Naive thymus-derived CD4-positive, alpha-beta T cell (primary cell): ENCODE data around the gene SPNS3. TPM values are rescaled to one million over a fixed set of nuclear protein-coding genes. Genes with fewer than 3 reads are reported as not detected.

Experiments used
- ATAC-seq: fragments of 150-1000 bp; cut with Tn5 transposase; 2 replicates; pipeline ENCODE4 v1.10.0; 2021; ENCODE audit warnings: mild to moderate bottlenecking, moderate library complexity
- CTCF ChIA-PET: fragments of 350-600 bp; sonication (Branson Sonifier 250); formaldehyde crosslinking; loops from one replicate; lab custom pipeline; 2021; ENCODE audit warnings: antibody characterized with exemption; lab: Charles Lee
- POLR2A ChIA-PET: fragments of 350-600 bp; sonication (Branson Sonifier 250); formaldehyde crosslinking; loops from one replicate; lab custom pipeline; 2021; ENCODE audit warnings: antibody characterized with exemption, inconsistent platforms; lab: Charles Lee
- DNase-seq, 9 donors: peaks; one replicate each; pipeline versions ENCODE4 v3.0.0 to v3.0.0-alpha.2; 2020 to 2022; ENCODE audit warnings: mixed read lengths in 1 of 9
- H3K27ac ChIP-seq: one replicate; pipeline ENCODE4 v1.7.0; 2013; ENCODE audit warnings: mild to moderate bottlenecking, low read depth, low read length, moderate library complexity
- H3K27me3 ChIP-seq, 2 donors: one replicate each; pipeline ENCODE4 v1.7.0; 2013; ENCODE audit warnings: low read length in 2 of 2, mild to moderate bottlenecking in 2 of 2, moderate library complexity in 2 of 2; ENCODE audit not compliant: control insufficient read depth in 2 of 2, insufficient read depth in 2 of 2
- H3K36me3 ChIP-seq, 3 experiments: 1 replicate in 2 of 3; 2 replicates in 1 of 3; pipeline ENCODE4 v1.7.0; 2013; ENCODE audit warnings: low read length in 3 of 3, mild to moderate bottlenecking in 3 of 3, moderate library complexity in 1 of 3; ENCODE audit not compliant: insufficient read depth in 3 of 3, control insufficient read depth in 2 of 3
- H3K4me1 ChIP-seq, 2 donors: one replicate each; pipeline ENCODE4 v1.7.0; 2013; ENCODE audit warnings: low read length in 2 of 2, mild to moderate bottlenecking in 2 of 2, moderate library complexity in 1 of 2; ENCODE audit not compliant: control insufficient read depth in 2 of 2, insufficient read depth in 2 of 2
- H3K4me3 ChIP-seq: 2 replicates; pipeline ENCODE4 v1.7.0; 2013; ENCODE audit warnings: mild to moderate bottlenecking, low read length
- H3K9me3 ChIP-seq, 3 experiments: 1 replicate in 2 of 3; 2 replicates in 1 of 3; pipeline ENCODE4 v1.7.0; 2013; ENCODE audit warnings: low read length in 3 of 3; ENCODE audit not compliant: control insufficient read depth in 2 of 3
- H3K27ac Mint-ChIP-seq, 9 donors: one replicate each; pipeline ENCODE4 v1.8.0; 2020 to 2022; ENCODE audit warnings: mixed read lengths in 9 of 9, mild to moderate bottlenecking in 8 of 9, moderate library complexity in 5 of 9, inconsistent platforms in 2 of 9
- H3K27me3 Mint-ChIP-seq, 5 donors: one replicate each; pipeline ENCODE4 v1.8.0; 2021 to 2022; ENCODE audit warnings: mixed read lengths in 5 of 5, mild to moderate bottlenecking in 1 of 5
- H3K36me3 Mint-ChIP-seq, 5 donors: one replicate each; pipeline ENCODE4 v1.8.0; 2020 to 2022; ENCODE audit warnings: mixed read lengths in 5 of 5, mild to moderate bottlenecking in 3 of 5, inconsistent platforms in 1 of 5
- H3K4me1 Mint-ChIP-seq, 7 donors: one replicate each; pipeline ENCODE4 v1.8.0; 2020 to 2022; ENCODE audit warnings: mixed read lengths in 7 of 7, mild to moderate bottlenecking in 3 of 7, inconsistent platforms in 1 of 7
- H3K4me3 Mint-ChIP-seq, 10 donors: one replicate each; pipeline ENCODE4 v1.8.0; 2020 to 2022; ENCODE audit warnings: mild to moderate bottlenecking in 10 of 10, mixed read lengths in 10 of 10, moderate library complexity in 6 of 10, inconsistent platforms in 2 of 10
- H3K9me3 Mint-ChIP-seq, 11 donors: one replicate each; pipeline ENCODE4 v1.8.0; 2020 to 2022; ENCODE audit warnings: mixed read lengths in 11 of 11, mild to moderate bottlenecking in 4 of 11, inconsistent platforms in 1 of 11, moderate library complexity in 1 of 11
- intact Hi-C, 2 donors: fragments of 100-400 bp; cut with micrococcal nuclease; formaldehyde crosslinking; loops; one replicate each; pipeline ENCODE4 v1.15.1; 2023
- polyA plus RNA-seq, 2 donors: library from polyadenylated mRNA; unstranded; fragments of 300-500 nt; fragmentation: Illumina TruSeq; gene quantifications; one replicate each; pipeline ENCODE4 v1.2.3, GENCODE V29; 2021
- total RNA-seq, 6 experiments: library from RNA in 5 of 6; stranded (reverse) in 5 of 6; gene quantifications; 1 replicate in 5 of 6; 2 replicates in 1 of 6; pipeline ENCODE4 v1.2.3 and lab custom pipeline; 2021 to 2026

The SPNS3 gene
- total and polyA plus RNA-seq, 7 experiments from 2014 or later: 1.7 to 7.3 (median 5.1) TPM

GRCh38 chr17:4409659-4410058 lies 24.1 kb upstream of the SPNS3 start:
- Mint-ChIP-seq H3K27me3 (peaks cover 0 to 1% (median 0%) of the 10 kb centered on the region in 5 donors), H3K9me3 (no peaks in the 10 kb centered on the region), H3K4me3 (no peak overlapping the region), H3K36me3 (no peaks in the 10 kb centered on the region), H3K27ac (no peak overlapping the region), H3K4me1 (peaks cover 0 to 6% (median 5%) of the 10 kb centered on the region in 7 donors)
- ChIA-PET POLR2A (no interaction called here), CTCF (interaction anchor here (0.6 to 14.6 kb wide), 3 partner anchors 194 to 210 kb away, joined by 4 to 155 read pairs (median 7); no protein-coding TSS in a partner anchor)
- H3K27ac ChIP-seq: no peak overlapping the region
- H3K4me3 ChIP-seq: no peak overlapping the region
- intact Hi-C loops: no loop called here
- no peaks in the 10 kb centered on the region for H3K27me3 ChIP-seq
- no peak for ATAC-seq
- no peaks in the 10 kb centered on the region for H3K36me3 ChIP-seq
- no peaks in the 10 kb centered on the region for H3K9me3 ChIP-seq
- H3K4me1 ChIP-seq: peaks cover 4 to 5% of the 10 kb centered on the region in 2 donors
- no peak for DNase-seq

- Mint-ChIP-seq H3K4me3 (no peak overlapping the region), H3K4me1 (peaks cover 0 to 6% (median 5%) of the 10 kb centered on the region in 7 donors), H3K9me3 (no peaks in the 10 kb centered on the region), H3K36me3 (no peaks in the 10 kb centered on the region), H3K27ac (no peak overlapping the region), H3K27me3 (peaks cover 0 to 1% (median 0%) of the 10 kb centered on the region in 5 donors)
- no peaks in the 10 kb centered on the region for H3K36me3 ChIP-seq
- ATAC-seq: no peak
- DNase-seq: no peak
- no peak overlapping the region for H3K27ac ChIP-seq
- intact Hi-C loops: no loop called here
- peaks cover 4 to 5% of the 10 kb centered on the region in 2 donors for H3K4me1 ChIP-seq
- H3K4me3 ChIP-seq: no peak overlapping the region
- POLR2A ChIA-PET: interaction anchor here (0.6 to 1.1 kb wide), 2 partner anchors 196 to 201 kb away, joined by 3 read pairs; no protein-coding TSS in a partner anchor
- CTCF ChIA-PET: interaction anchor here (0.6 to 14.6 kb wide), 4 partner anchors 196 to 1006 kb away, joined by 3 to 155 read pairs (median 6); no protein-coding TSS in a partner anchor
- no peaks in the 10 kb centered on the region for H3K27me3 ChIP-seq
- H3K9me3 ChIP-seq: no peaks in the 10 kb centered on the region
These were observed 22.5 kb upstream of the SPNS3 start for GRCh38 chr17:4411201-4411600.

GRCh38 chr17:4412933-4413831 lies 20.6 kb upstream of the SPNS3 start:
- ATAC-seq: peak; percentile 98
- H3K4me1 Mint-ChIP-seq: peaks cover 0 to 9% (median 5%) of the 10 kb centered on the region in 7 donors
- no peaks in the 10 kb centered on the region for H3K36me3 ChIP-seq
- H3K4me3 ChIP-seq: no peak overlapping the region
- H3K36me3 Mint-ChIP-seq: no peaks in the 10 kb centered on the region
- H3K9me3 ChIP-seq: no peaks in the 10 kb centered on the region
- H3K27ac Mint-ChIP-seq: peak overlapping the region in 3 of 9 donors; percentile 36 to 78 (median 49)
- peaks cover 4 to 5% of the 10 kb centered on the region in 2 donors for H3K4me1 ChIP-seq
- H3K4me3 Mint-ChIP-seq: peak overlapping the region in 9 of 10 donors; percentile 39 to 73 (median 51)
- POLR2A ChIA-PET: interaction anchor here (0.6 kb wide), 1 partner anchor 230 kb away, joined by 3 read pairs; no protein-coding TSS in a partner anchor
- no peak overlapping the region for H3K27ac ChIP-seq
- H3K9me3 Mint-ChIP-seq: no peaks in the 10 kb centered on the region
- H3K27me3 ChIP-seq: no peaks in the 10 kb centered on the region
- DNase-seq: peak; percentile 69 to 92 (median 83)
- intact Hi-C loops: loop anchor here (1.0 to 2.0 kb wide), 7 partner anchors 47 to 213 kb away; partner anchors contain the start of genes ANKFY1 (in 1 of the 2) and UBE2G1 (in 1 of the 2)
- peaks cover 0 to 1% (median 0%) of the 10 kb centered on the region in 5 donors for H3K27me3 Mint-ChIP-seq
- CTCF ChIA-PET: interaction anchor here (0.6 to 14.6 kb wide), 7 partner anchors 10 to 215 kb away, joined by 3 to 155 read pairs (median 3); no protein-coding TSS in a partner anchor

GRCh38 chr17:4417129-4417667 lies 16.5 kb upstream of the SPNS3 start:
- Histone ChIP-seq H3K4me1 (peaks cover 4 to 9% of the 10 kb centered on the region in 2 donors), H3K9me3 (no peaks in the 10 kb centered on the region), H3K27me3 (no peaks in the 10 kb centered on the region), H3K27ac (no peak overlapping the region), H3K4me3 (no peak overlapping the region), H3K36me3 (no peaks in the 10 kb centered on the region)
- CTCF ChIA-PET: interaction anchor here (0.6 to 14.6 kb wide), 4 partner anchors 9 to 320 kb away, joined by 3 to 155 read pairs (median 5); no protein-coding TSS in a partner anchor
- no peaks in the 10 kb centered on the region for H3K36me3 Mint-ChIP-seq
- H3K27me3 Mint-ChIP-seq: peaks cover 0 to 1% (median 0%) of the 10 kb centered on the region in 5 donors
- H3K9me3 Mint-ChIP-seq: no peaks in the 10 kb centered on the region
- intact Hi-C loops: no loop called here
- POLR2A ChIA-PET: no interaction called here
- H3K4me1 Mint-ChIP-seq: peaks cover 0 to 9% (median 5%) of the 10 kb centered on the region in 7 donors
- H3K27ac Mint-ChIP-seq: no peak overlapping the region
- no peak overlapping the region for H3K4me3 Mint-ChIP-seq
- ATAC-seq: no peak
- DNase-seq: no peak

- Mint-ChIP-seq H3K36me3 (no peaks in the 10 kb centered on the region), H3K4me3 (no peak overlapping the region), H3K4me1 (peaks cover 0 to 3% (median 0%) of the 10 kb centered on the region in 7 donors), H3K9me3 (no peaks in the 10 kb centered on the region), H3K27me3 (peaks cover 0 to 6% (median 0%) of the 10 kb centered on the region in 5 donors), H3K27ac (no peak overlapping the region)
- Histone ChIP-seq H3K36me3 (no peaks in the 10 kb centered on the region), H3K27ac (no peak overlapping the region), H3K9me3 (no peaks in the 10 kb centered on the region), H3K4me1 (peaks cover 0 to 4% of the 10 kb centered on the region in 2 donors), H3K27me3 (no peaks in the 10 kb centered on the region), H3K4me3 (no peak overlapping the region)
- CTCF ChIA-PET: interaction anchor here (0.5 to 2.4 kb wide), 12 partner anchors 9 to 507 kb away, joined by 3 to 13 read pairs (median 3); partner anchors contain the start of genes MYBBP1A and SPNS3
- intact Hi-C loops: loop anchor here (1.0 to 5.0 kb wide), 6 partner anchors 62 to 822 kb away; no protein-coding TSS in a partner anchor
- ATAC-seq (peak; percentile 96), DNase-seq (peak in 8 of 9 donors; percentile 34 to 75 (median 66))
- POLR2A ChIA-PET: interaction anchor here (0.8 kb wide), 1 partner anchor 672 kb away, joined by 3 read pairs; no protein-coding TSS in a partner anchor
These were observed 13.0 kb upstream of the SPNS3 start for GRCh38 chr17:4420692-4421131.

- H3K27me3 ChIP-seq: no peaks in the 10 kb centered on the region
- no peaks in the 10 kb centered on the region for H3K36me3 ChIP-seq
- ChIA-PET POLR2A (no interaction called here), CTCF (interaction anchor here (0.7 to 1.0 kb wide), 2 partner anchors 10 to 146 kb away, joined by 3 to 4 read pairs; no protein-coding TSS in a partner anchor)
- no peak for DNase-seq
- ATAC-seq: no peak
- Mint-ChIP-seq H3K27me3 (peaks cover 0 to 6% (median 0%) of the 10 kb centered on the region in 5 donors), H3K4me3 (no peak overlapping the region), H3K4me1 (peaks cover 0 to 3% (median 0%) of the 10 kb centered on the region in 7 donors), H3K27ac (no peak overlapping the region), H3K36me3 (no peaks in the 10 kb centered on the region), H3K9me3 (no peaks in the 10 kb centered on the region)
- H3K27ac ChIP-seq: no peak overlapping the region
- no peak overlapping the region for H3K4me3 ChIP-seq
- H3K4me1 ChIP-seq: peaks cover 0 to 4% of the 10 kb centered on the region in 2 donors
- H3K9me3 ChIP-seq: no peaks in the 10 kb centered on the region
- intact Hi-C loops: loop anchor here in 1 of 2 donors (5.0 kb wide), 2 partner anchors 59 to 819 kb away; no protein-coding TSS in a partner anchor
These were observed 10.9 kb upstream of the SPNS3 start for GRCh38 chr17:4422864-4423263.
